IMR-90 (cell line): ENCODE measurements around the gene MIER3. TPM values are rescaled to one million over a fixed set of nuclear protein-coding genes. Genes with fewer than 3 reads are reported as not detected.

Source experiments
- ATAC-seq: fragments of 200-7000 bp; cut with Tn5 transposase; 2 replicates; pipeline ENCODE4 v1.9.1; 2020; ENCODE audit warnings: low read depth, mild to moderate bottlenecking, moderate library complexity
- BruUV-seq: library from RNA; stranded (reverse); fragments of 400-500 nt; replicated peaks from 2 replicates; lab custom pipeline; 2021; lab: Mats Ljungman, UMichigan
- CTCF ChIA-PET: fragments of 300-600 bp; formaldehyde crosslinking; extraction: SDS; loops from one replicate; lab custom pipeline; 2021; ENCODE audit warnings: antibody characterized with exemption; lab: Yijun Ruan, JAX
- POLR2A ChIA-PET: fragments of 300-600 bp; sonication (Branson Sonifier 250); formaldehyde crosslinking; loops from one replicate; lab custom pipeline; 2022; ENCODE audit warnings: antibody characterized with exemption; ENCODE audit not compliant: unreplicated experiment; lab: Charles Lee
- DNase-seq: peaks from one replicate; pipeline ENCODE4 v3.0.0; 2013
- H2AFZ ChIP-seq: replicated peaks from 2 replicates; pipeline ENCODE3; 2013; ENCODE audit warnings: low read length, mild to moderate bottlenecking; ENCODE audit not compliant: poor library complexity
- H2AK5ac ChIP-seq: 2 replicates; pipeline ENCODE4 v1.6.1; 2013; ENCODE audit warnings: low read depth, low read length, inconsistent platforms
- H2AK9ac ChIP-seq: replicated peaks from 2 replicates; pipeline ENCODE3; 2013; ENCODE audit warnings: mild to moderate bottlenecking, low read depth, low read length, moderate library complexity; ENCODE audit not compliant: poor library complexity
- H2BK120ac ChIP-seq: 2 replicates; pipeline ENCODE4 v1.6.1; 2013; ENCODE audit warnings: low read depth, low read length, inconsistent platforms
- H2BK15ac ChIP-seq: 3 replicates; pipeline ENCODE4 v1.6.1; 2013; ENCODE audit warnings: low read depth, low read length, inconsistent platforms
- H2BK20ac ChIP-seq: 2 replicates; pipeline ENCODE4 v1.6.1; 2013; ENCODE audit warnings: low read depth, mild to moderate bottlenecking, inconsistent platforms, low read length, moderate library complexity
- H2BK5ac ChIP-seq: 2 replicates; pipeline ENCODE4 v1.6.1; 2013; ENCODE audit warnings: mild to moderate bottlenecking, low read depth, low read length, inconsistent platforms; ENCODE audit not compliant: poor library complexity, severe bottlenecking
- H3K14ac ChIP-seq: replicated peaks from 2 replicates; pipeline ENCODE4 v1.6.1; 2013; ENCODE audit warnings: low read depth, low read length, inconsistent platforms
- H3K18ac ChIP-seq: 2 replicates; pipeline ENCODE4 v1.6.1; 2013; ENCODE audit warnings: low read depth, low read length, control low read depth
- H3K23ac ChIP-seq: 2 replicates; pipeline ENCODE4 v1.6.1; 2013; ENCODE audit warnings: low read depth, low read length, inconsistent platforms
- H3K27ac ChIP-seq: 2 replicates; pipeline ENCODE4 v1.5.1; 2013; ENCODE audit warnings: mild to moderate bottlenecking, control low read depth, low read length; ENCODE audit not compliant: insufficient read depth
- H3K27me3 ChIP-seq: 2 replicates; pipeline ENCODE4 v1.6.1; 2013; ENCODE audit warnings: low read length; ENCODE audit not compliant: control insufficient read depth, insufficient read depth
- H3K36me3 ChIP-seq: 2 replicates; pipeline ENCODE4 v1.6.1; 2013; ENCODE audit warnings: low read length, mixed read lengths; ENCODE audit not compliant: control insufficient read depth, insufficient read depth
- H3K4ac ChIP-seq: 2 replicates; pipeline ENCODE4 v1.6.1; 2013; ENCODE audit warnings: low read depth, low read length, inconsistent platforms
- H3K4me1 ChIP-seq: 2 replicates; pipeline ENCODE4 v1.6.1; 2013; ENCODE audit warnings: low read length, mixed read lengths; ENCODE audit not compliant: control insufficient read depth, insufficient read depth
- H3K4me2 ChIP-seq: 2 replicates; pipeline ENCODE4 v1.6.1; 2013; ENCODE audit warnings: low read depth, mild to moderate bottlenecking, control low read depth, low read length, moderate library complexity
- H3K4me3 ChIP-seq: 2 replicates; pipeline ENCODE4 v1.5.1; 2013; ENCODE audit warnings: low read depth, mild to moderate bottlenecking, control low read depth, low read length, moderate library complexity; ENCODE audit not compliant: insufficient read depth
- H3K56ac ChIP-seq: 2 replicates; pipeline ENCODE4 v1.6.1; 2013; ENCODE audit warnings: low read length, inconsistent platforms; ENCODE audit not compliant: insufficient read depth; ENCODE audit errors: extremely low read depth
- H3K79me1 ChIP-seq, 2 experiments: 2 replicates each; pipeline ENCODE4 v1.6.1; 2013; ENCODE audit warnings: low read length in 2 of 2, inconsistent platforms in 1 of 2, low read depth in 1 of 2
- H3K9ac ChIP-seq: 2 replicates; pipeline ENCODE4 v1.6.1; 2013; ENCODE audit warnings: low read depth, low read length, control low read depth
- H3K9me1 ChIP-seq: 2 replicates; pipeline ENCODE4 v1.6.1; 2013; ENCODE audit warnings: low read length, inconsistent platforms; ENCODE audit not compliant: insufficient read depth
- H3K9me3 ChIP-seq: 2 replicates; pipeline ENCODE4 v1.6.1; 2013; ENCODE audit warnings: low read length; ENCODE audit not compliant: control insufficient read depth, insufficient read depth
- H4K20me1 ChIP-seq: 2 replicates; pipeline ENCODE4 v1.6.1; 2013; ENCODE audit warnings: low read length, inconsistent platforms; ENCODE audit not compliant: insufficient read depth
- H4K5ac ChIP-seq: 2 replicates; pipeline ENCODE4 v1.6.1; 2013; ENCODE audit warnings: mild to moderate bottlenecking, low read depth, low read length, control low read depth
- H4K8ac ChIP-seq, 2 experiments: 2 replicates each; pipeline ENCODE4 v1.6.1; 2013; ENCODE audit warnings: low read depth in 2 of 2, low read length in 2 of 2, control low read depth in 1 of 2, inconsistent platforms in 1 of 2
- H4K91ac ChIP-seq: 2 replicates; pipeline ENCODE4 v1.6.1; 2013; ENCODE audit warnings: low read depth, low read length, inconsistent platforms; ENCODE audit not compliant: insufficient read depth
- MAZ ChIP-seq: IDR thresholded peaks from 2 replicates; pipeline ENCODE4 v1.6.1; 2012; ENCODE audit warnings: low read depth, mild to moderate bottlenecking, low read length, improper control_type of control experiment, moderate library complexity, borderline replicate concordance
- WGBS, 2 experiments: methylation state at CpG; one replicate each; pipeline versions ENCODE4 v1.1.5 to v1.1.7; 2013; ENCODE audit warnings: missing lambda C conversion rate in 2 of 2; ENCODE audit not compliant: insufficient read length in 1 of 2; ENCODE audit errors: extremely low coverage in 2 of 2; 5-methylcytosine and 5-hydroxymethylcytosine counted together
- dilution Hi-C: fragments of 300-500 bp; cut with HindIII; formaldehyde crosslinking; loops from one replicate; pipeline ENCODE4 v1.14.3; 2018; ENCODE audit warnings: low sequenced_read_pairs; ENCODE audit not compliant: unreplicated experiment
- in situ Hi-C: fragments of 300-500 bp; cut with MboI; formaldehyde crosslinking; loops from 3 replicates; pipeline ENCODE4 v1.14.3; 2019; ENCODE audit warnings: low sequenced_read_pairs, inconsistent platforms, mixed read lengths
- intact Hi-C: fragments of 100-400 bp; cut with micrococcal nuclease; formaldehyde crosslinking; loops from 2 replicates; pipeline ENCODE4 v1.10.0; 2022
- polyA plus RNA-seq, 3 experiments: library from polyadenylated mRNA; depleted of rRNA; stranded (reverse); fragments of >200 nt; gene quantifications; 2 replicates each; pipeline ENCODE4 v1.2.3, GENCODE V29; 2012; ENCODE audit warnings: low replicate concordance in 1 of 3
- total RNA-seq: library from RNA; depleted of rRNA; stranded (reverse); fragments of >200 nt; gene quantifications from 2 replicates; pipeline ENCODE4 v1.2.3, GENCODE V29; 2012

MIER3 gene
- total and polyA plus RNA-seq, 2 of the 4 experiments (the other 2 are of a cell fraction): 6.4 to 22.9 TPM

- Histone ChIP-seq H3K9me1 (no peaks in the 10 kb centered on the region), H4K91ac (no peak overlapping the region), H3K79me1 (peaks cover 6 to 9% of the 10 kb centered on the region in 2 experiments; a peak in 3 of 4 replicates), H2BK20ac (no peak overlapping the region), H3K9ac (no peak overlapping the region), H3K36me3 (peaks cover 19% of the 10 kb centered on the region), H3K23ac (no peak overlapping the region), H3K9me3 (no peaks in the 10 kb centered on the region), H3K4ac (no peak overlapping the region), H3K14ac (no peak overlapping the region), H2AK9ac (no peak overlapping the region), H4K8ac (no peak overlapping the region), H2BK5ac (no peak overlapping the region), H3K4me3 (no peak overlapping the region), H4K20me1 (no peaks in the 10 kb centered on the region), H2AK5ac (no peak overlapping the region), H2BK15ac (no peak overlapping the region), H2BK120ac (no peak overlapping the region), H3K18ac (no peak overlapping the region), H2AFZ (no peak overlapping the region), H3K27ac (no peak overlapping the region), H4K5ac (no peak overlapping the region), H3K4me2 (no peak overlapping the region), H3K27me3 (no peaks in the 10 kb centered on the region), H3K4me1 (no peaks in the 10 kb centered on the region), H3K56ac (no peak overlapping the region)
- TF ChIP-seq MAZ: no peak
- intact Hi-C loops: no loop called here
- dilution Hi-C loops: no loop called here
- WGBS, 2 experiments: 100% methylated on average over 1 of the region's 6 CpGs; no CpG with 5 or more reads in 1 of the 2 experiments
- ChIA-PET POLR2A (interaction anchor here (0.5 kb wide), 1 partner anchor 10 kb away, joined by 3 read pairs; no protein-coding TSS in a partner anchor), CTCF (no interaction called here)
- BruUV-seq: no TSS peak
- in situ Hi-C loops: loop anchor here (25.0 kb wide), 1 partner anchor 1539 kb away; the partner anchor contains the start of gene PLK2
- DNase-seq (no peak), ATAC-seq (no peak)
Measured at GRCh38 chr5:56922922-56923321, 29.0 kb downstream of the MIER3 start.
